Progenitor cell of endocrine pancreas (in vitro differentiated cells): ENCODE data around the gene ERCC5. TPM values are rescaled to one million over a fixed set of nuclear protein-coding genes. Genes with fewer than 3 reads are reported as not detected.

ENCODE experiments used
- DNase-seq: peaks from one replicate; pipeline ENCODE4 v3.0.0; 2021; ENCODE audit warnings: low spot score; ENCODE audit not compliant: unreplicated experiment
- H3K27ac Mint-ChIP-seq: 2 replicates; pipeline ENCODE4 v1.8.0; 2021; ENCODE audit warnings: mild to moderate bottlenecking, moderate library complexity, mixed read lengths
- H3K27me3 Mint-ChIP-seq: 2 replicates; pipeline ENCODE4 v1.8.0; 2021; ENCODE audit warnings: mixed read lengths
- H3K36me3 Mint-ChIP-seq: 2 replicates; pipeline ENCODE4 v1.8.0; 2022; ENCODE audit warnings: mixed read lengths; ENCODE audit not compliant: insufficient read depth
- H3K4me1 Mint-ChIP-seq: 2 replicates; pipeline ENCODE4 v1.8.0; 2021; ENCODE audit warnings: low read depth, mixed read lengths
- H3K4me3 Mint-ChIP-seq: 2 replicates; pipeline ENCODE4 v1.8.0; 2021; ENCODE audit warnings: low read depth, mild to moderate bottlenecking, moderate library complexity, mixed read lengths
- H3K9me3 Mint-ChIP-seq: 2 replicates; pipeline ENCODE4 v1.8.0; 2021; ENCODE audit warnings: low read depth, mixed read lengths
- CTCF ChIP-seq: fragments of 200-600 bp; sonication (generic); IDR thresholded peaks from one replicate; pipeline ENCODE4 v1.5.0; 2021; ENCODE audit warnings: antibody characterized with exemption, mild to moderate bottlenecking; ENCODE audit not compliant: unreplicated experiment
- total RNA-seq: library from RNA; stranded (reverse); gene quantifications from 2 replicates; pipeline ENCODE4 v1.2.1, GENCODE V29; 2021

The ERCC5 gene
- total RNA-seq, 1 donor from 2014 or later, result 48.1 TPM

- DNase-seq, result no peak
- no peak for TF ChIP-seq CTCF
- Mint-ChIP-seq H3K4me3 (no peak overlapping the region), H3K9me3 (no peaks in the 10 kb centered on the region), H3K27ac (no peak overlapping the region), H3K36me3 (peaks cover 24% of the 10 kb centered on the region), H3K27me3 (no peaks in the 10 kb centered on the region), H3K4me1 (no peaks in the 10 kb centered on the region)
These were observed 27.8 kb downstream of the ERCC5 start for GRCh38 chr13:102873653-102874052.

DNA sequence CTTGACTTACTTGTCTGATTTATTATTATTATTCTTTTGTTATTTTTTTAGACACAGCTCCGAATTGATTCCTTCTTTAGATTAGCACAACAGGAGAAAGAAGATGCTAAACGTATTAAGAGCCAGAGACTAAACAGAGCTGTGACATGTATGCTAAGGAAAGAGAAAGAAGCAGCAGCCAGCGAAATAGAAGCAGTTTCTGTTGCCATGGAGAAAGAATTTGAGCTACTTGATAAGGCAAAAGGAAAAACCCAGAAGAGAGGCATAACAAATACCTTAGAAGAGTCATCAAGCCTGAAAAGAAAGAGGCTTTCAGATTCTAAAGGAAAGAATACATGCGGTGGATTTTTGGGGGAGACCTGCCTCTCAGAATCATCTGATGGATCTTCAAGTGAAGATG, 29.4 kb downstream of the ERCC5 start:
- no peaks in the 10 kb centered on the region for H3K4me1 Mint-ChIP-seq
- peaks cover 24% of the 10 kb centered on the region for H3K36me3 Mint-ChIP-seq
- no peak overlapping the region for H3K4me3 Mint-ChIP-seq
- no peaks in the 10 kb centered on the region for H3K9me3 Mint-ChIP-seq
- DNase-seq, result no peak
- H3K27me3 Mint-ChIP-seq, result no peaks in the 10 kb centered on the region
- TF ChIP-seq CTCF, result no peak
- no peak overlapping the region for H3K27ac Mint-ChIP-seq

DNA sequence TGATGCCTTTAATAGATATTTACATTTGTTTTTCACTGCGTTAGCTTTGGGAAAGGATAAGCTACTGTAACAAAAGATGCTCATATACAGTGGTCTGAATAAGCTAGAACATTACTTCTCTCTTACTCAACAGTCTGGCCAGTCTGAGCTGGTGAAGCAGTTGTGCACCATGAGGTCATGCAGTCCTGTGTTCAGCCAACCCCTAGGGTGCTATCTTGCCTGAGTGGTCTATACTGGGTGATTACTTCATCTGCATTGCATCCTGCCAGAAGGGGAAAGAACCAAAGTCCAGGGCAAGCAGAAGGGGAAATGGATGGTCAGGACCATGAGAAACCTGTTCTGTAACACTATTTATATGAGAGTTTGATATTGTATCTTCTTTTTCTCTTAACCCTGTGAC, 31.5 kb downstream of the ERCC5 start:
- Mint-ChIP-seq H3K27ac (no peak overlapping the region), H3K36me3 (peaks cover 20% of the 10 kb centered on the region), H3K4me3 (no peak overlapping the region), H3K4me1 (no peaks in the 10 kb centered on the region), H3K9me3 (no peaks in the 10 kb centered on the region), H3K27me3 (no peaks in the 10 kb centered on the region)
- no peak for DNase-seq
- TF ChIP-seq CTCF, result no peak

- Mint-ChIP-seq H3K9me3 (no peaks in the 10 kb centered on the region), H3K27ac (no peak overlapping the region), H3K4me1 (no peaks in the 10 kb centered on the region), H3K36me3 (peaks cover 16% of the 10 kb centered on the region), H3K4me3 (no peak overlapping the region), H3K27me3 (no peaks in the 10 kb centered on the region)
- no peak for TF ChIP-seq CTCF
- no peak for DNase-seq
These were observed 32.6 kb downstream of the ERCC5 start for GRCh38 chr13:102878481-102878880.

DNA sequence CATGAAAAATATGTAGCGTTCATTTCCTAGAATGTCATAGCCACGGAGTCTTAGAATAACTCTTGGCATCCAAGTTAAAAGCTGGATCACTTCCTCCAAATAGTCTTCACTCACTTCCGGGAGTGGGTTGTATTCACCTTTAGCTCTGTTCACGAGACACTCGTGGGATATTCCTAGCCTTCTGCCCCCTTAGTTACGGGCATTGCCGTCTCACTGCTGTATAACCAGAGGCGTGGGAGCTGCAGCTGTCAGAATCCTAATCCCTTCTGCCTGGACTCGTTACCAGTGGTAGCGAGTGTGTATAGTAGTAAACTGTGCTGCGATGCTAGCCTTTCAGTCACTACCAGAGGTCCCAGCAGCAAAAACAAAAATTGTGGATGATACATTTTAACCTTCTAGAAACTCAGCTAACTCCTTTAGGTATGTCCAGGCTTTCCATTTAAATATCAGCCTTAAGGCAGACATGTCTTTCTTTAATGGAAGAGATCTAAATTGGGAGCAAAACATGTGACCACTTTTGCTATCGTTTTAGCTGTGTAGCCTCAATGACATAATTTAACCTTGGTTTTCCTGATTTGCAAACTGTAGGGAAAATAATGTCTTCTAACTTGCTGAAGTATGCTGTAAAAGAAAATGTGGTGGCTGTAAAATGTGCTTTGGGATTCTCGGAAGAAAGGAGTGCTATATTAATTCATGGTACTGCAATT, 34.1 kb downstream of the ERCC5 start:
- no peaks in the 10 kb centered on the region for H3K4me1 Mint-ChIP-seq
- TF ChIP-seq CTCF, result no peak
- H3K27ac Mint-ChIP-seq, result no peak overlapping the region
- H3K9me3 Mint-ChIP-seq, result no peaks in the 10 kb centered on the region
- no peaks in the 10 kb centered on the region for H3K27me3 Mint-ChIP-seq
- no peak for DNase-seq
- peaks cover 12% of the 10 kb centered on the region for H3K36me3 Mint-ChIP-seq
- H3K4me3 Mint-ChIP-seq, result no peak overlapping the region
